Occipital lobe (tissue), 2 donors: ENCODE measurements around the gene WDR5B. TPM values are rescaled to one million over a fixed set of nuclear protein-coding genes. Genes with fewer than 3 reads are reported as not detected.

Experiments
- DNase-seq: peaks from one replicate; lab custom pipeline; 2025; lab: John Stamatoyannopoulos, UW
- total RNA-seq: library from RNA; depleted of rRNA; stranded (reverse); fragments of >200 nt; gene quantifications from one replicate; pipeline ENCODE4 v1.2.3, GENCODE V29; 2014

Gene WDR5B
- total RNA-seq, 1 donor from 2014 or later = 9.8 TPM

- DNase-seq = no peak
These were observed 6.4 kb downstream of the WDR5B start for GRCh38 chr3:122409446-122409845.

- no peak for DNase-seq
These were observed 7.9 kb downstream of the WDR5B start for GRCh38 chr3:122407946-122408345.

GRCh38 chr3:122406198-122406597 is 9.7 kb downstream of the WDR5B start:
- DNase-seq = no peak

GRCh38 chr3:122405015-122405414 is 10.8 kb downstream of the WDR5B start:
- no peak for DNase-seq

DNA sequence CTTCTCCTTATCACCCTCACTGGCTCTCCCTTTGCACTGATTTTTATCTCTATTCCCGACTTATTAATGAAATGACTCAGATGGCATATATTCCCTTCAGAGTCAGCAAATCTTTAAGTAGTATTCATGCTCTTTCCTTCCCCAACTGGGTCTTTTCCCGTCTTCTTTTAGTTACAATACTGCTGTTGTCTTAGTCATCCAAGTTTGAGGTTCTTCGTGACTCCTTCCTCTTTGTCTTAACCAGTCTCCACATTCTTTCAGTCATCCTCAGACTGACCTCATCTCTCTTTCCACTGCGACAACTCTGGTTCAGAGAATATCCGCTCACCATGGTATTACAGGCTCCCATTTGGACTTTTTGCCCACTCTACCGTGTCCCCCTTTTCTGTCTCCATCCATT is 12.4 kb downstream of the WDR5B start:
- no peak for DNase-seq

DNA sequence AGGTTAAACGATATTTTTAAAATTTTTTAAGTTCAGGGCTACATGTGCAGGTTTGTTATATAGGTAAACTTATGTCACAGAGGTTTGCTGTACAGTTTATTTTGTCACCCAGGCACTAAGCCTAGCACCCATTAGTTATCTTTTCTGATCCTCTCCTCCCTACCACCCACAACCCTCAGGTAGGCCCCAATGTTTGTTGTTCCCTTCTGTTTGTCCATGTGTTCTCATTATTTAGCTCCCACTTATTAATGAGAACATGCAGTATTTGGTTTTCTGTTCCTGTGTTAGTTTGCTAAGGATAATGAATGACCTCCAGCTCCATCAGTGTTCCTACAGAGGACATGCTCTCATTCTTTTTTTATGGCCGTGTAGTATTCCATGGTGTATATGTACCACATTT is 16.9 kb downstream of the WDR5B start:
- DNase-seq = no peak

DNA sequence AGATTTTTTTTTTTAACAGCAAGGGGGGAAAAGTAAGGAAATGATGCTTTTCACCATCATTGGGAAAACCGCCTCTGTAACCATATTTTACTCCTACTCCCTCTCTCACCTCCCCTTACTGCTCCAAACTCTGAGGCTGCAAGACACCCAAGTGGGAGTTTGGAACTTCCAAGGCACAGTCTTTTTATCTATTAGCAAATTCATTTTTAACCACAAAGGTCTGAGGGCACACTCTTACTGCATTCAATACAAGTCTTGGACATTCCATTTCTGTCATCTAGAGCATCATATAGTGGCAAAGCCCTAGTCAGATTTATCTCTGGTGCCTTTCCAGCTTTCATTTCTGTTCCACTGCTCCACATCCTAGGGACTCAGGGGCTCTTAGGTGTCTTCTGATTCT is 18.7 kb downstream of the WDR5B start:
- DNase-seq = no peak

DNA sequence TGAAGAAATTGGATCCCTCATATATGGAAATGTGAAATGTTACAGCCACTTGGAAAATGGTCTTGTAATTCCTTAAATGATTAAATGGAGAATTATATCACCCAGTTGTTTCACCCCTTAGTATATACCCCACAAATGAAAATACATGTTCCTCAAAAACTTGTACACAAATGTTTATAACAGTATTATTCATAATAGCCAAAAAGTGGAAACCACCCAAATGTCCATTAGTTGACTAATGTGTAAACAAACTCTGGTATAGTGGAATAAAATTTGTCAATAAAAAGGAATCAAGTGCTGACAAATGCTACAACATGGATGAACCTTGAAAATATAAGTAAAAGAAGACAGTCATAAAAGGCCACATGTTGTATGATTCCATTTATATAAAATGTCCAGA is 19.4 kb downstream of the WDR5B start:
- DNase-seq = no peak

- no peak for DNase-seq
These were observed 20.3 kb downstream of the WDR5B start for GRCh38 chr3:122395582-122395981.

DNA sequence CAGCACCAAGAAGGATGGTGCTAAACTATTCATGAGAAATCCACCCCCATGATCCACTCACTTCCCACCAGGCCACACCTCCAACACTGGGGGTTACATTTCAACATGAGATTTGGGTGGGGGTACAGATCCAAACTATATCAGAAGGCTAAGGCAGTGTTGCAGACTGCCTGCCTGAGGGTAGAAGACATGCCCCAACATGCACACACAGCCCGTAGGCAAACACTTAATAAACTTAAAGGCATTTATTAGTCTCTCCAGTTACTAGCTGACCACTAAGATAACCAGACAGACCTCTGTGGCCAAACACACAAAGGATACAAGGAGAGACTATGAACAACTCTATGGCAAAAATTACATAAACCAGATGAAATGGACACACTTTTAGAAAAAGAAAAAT is 21.7 kb downstream of the WDR5B start:
- no peak for DNase-seq

DNA sequence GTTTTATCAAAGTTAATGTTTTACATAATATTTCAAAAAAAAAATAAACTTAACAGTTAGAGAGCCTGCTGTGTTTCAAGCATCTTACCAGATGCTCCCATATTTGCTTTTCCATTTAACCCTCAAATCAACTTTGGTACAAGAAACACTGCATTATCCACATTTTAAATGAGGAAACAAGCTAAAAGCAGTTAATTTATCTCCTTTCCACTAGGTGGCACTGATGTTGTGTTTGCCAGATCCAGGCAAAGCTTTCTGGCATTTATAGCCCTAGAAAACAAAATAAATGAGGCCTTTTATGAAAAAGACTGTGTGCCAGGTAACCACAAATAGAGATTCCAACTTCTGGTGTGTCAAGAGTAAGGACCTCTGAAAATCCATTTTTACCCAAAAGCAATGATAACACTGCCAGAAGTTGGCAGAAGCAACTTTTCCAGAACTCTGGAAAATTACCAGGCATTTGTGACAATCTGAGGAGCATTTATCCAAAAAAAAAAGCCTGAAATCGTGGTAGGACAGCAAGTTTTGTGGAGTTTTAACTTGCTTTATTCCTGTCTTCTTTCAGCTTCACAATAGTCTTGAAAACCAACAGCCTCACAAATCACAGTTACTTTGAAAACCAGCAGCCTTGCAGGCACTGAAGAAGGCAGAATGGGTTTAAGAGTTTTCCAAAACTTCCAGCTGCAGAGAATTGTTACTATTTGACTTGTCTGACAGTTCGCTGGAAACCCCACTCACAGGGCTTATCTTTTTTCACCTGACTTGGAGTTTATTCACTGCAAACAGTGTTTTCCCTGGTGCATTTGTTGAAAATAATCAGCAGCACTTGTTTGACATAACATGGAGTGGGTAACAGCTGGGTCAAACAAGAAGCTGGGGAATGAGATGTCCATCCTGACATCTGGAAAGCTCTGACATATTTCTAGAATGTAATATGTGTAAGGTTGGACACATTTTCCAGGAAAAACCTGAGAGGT is 22.7 kb downstream of the WDR5B start:
- DNase-seq = no peak

- DNase-seq = no peak
These were observed 24.0 kb downstream of the WDR5B start for GRCh38 chr3:122391681-122392446.

DNA sequence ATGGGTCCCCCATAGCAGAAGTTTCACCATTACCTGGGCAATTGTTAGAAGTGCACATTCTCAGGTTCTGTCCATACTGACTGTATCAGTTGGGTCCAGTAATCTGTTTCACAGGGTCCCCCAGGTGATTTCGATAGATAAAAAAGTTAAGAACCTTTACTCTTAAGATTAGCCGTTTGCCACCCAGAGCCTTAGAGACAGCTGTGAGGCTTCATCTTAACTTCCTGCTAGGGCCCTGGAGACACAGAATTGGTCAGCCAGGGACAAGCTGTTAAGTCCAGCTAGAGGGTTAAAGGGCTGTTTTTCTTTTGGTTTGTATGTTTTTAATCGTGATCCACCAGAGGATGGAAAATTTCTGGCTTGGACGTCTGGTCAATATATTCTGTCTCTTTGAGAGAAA is 25.2 kb downstream of the WDR5B start:
- no peak for DNase-seq

DNA sequence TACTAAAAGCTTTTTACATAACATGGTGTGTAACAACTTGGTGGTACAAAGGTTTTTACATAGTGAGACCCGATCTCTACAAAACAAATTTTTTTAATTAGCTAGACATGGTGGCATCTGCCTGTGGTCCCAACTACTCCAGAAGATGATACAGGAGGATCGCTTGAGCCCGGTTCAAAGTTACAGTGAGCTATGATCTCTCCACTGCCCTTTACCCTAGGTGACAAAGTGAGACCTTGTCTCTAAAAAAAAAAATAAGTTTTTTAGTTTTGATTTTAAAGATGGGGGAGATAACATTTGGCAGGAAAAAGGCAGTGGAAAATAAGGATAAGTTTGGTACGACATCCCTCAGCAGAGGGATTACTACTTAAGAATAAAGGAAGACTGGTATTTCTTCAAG is 26.0 kb downstream of the WDR5B start:
- DNase-seq = no peak

DNA sequence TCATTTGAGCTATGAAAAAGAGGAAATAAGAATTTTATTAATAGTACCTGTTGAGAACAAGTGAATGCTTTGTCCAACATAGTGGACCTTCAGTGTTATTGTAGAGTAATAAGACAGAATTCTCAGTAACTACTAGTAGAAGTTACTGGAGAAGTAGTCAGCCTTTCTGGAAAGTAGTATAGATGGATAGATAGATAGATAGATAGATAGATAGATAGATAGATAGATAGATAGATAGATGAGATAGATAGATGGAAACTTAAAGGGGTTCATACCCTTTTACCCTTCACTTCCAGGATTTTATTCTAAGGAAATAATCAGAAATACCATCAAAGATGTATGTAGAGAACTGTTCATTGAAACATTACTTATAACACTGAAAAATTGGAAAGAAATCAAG is 26.7 kb downstream of the WDR5B start:
- no peak for DNase-seq

DNA sequence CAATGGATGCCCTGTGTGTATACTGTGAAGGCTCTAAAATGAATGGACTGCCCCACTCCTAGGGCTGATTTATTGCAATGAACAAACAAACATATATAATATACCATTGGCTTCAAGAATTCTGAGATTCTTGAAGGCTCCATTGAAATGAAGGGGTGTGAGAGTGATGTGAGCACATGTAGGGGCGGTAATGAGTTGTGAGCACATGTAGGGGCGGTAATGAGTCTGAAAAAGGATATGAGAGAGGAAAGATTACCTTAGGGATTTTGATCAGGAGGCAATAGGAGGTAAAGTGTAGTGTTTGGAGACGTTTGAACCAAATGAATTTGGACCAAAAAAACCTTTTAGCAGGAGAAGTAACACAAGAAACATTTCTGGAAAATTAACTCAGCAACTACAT is 28.2 kb downstream of the WDR5B start:
- no peak for DNase-seq

- peak; percentile 93 for DNase-seq
These were observed 31.8 kb downstream of the WDR5B start, which contains the start of gene FAM162A for GRCh38 chr3:122383771-122384697. Gene FAM162A (plus strand): TSS chr3:122384182. CDS start chr3:122384266, 84 bp downstream.

- peak; percentile 83 for DNase-seq
These were observed 32.8 kb downstream of the WDR5B start, which contains the start of gene MIX23 for GRCh38 chr3:122382888-122383666. Gene MIX23 (minus strand): TSS chr3:122383231. CDS start chr3:122383224, 7 bp downstream.

- no peak for DNase-seq
These were observed 37.9 kb downstream of the WDR5B start for GRCh38 chr3:122377975-122378374.

- no peak for DNase-seq
These were observed 41.8 kb downstream of the WDR5B start for GRCh38 chr3:122374034-122374433.
